ENCODE results near the gene BMPR2. TPM values are rescaled to one million over a fixed set of nuclear protein-coding genes. Genes with fewer than 3 reads are reported as not detected.
"Not testable (repeated sequence)": the region's sequence is repeated elsewhere in the genome, so short reads cannot be mapped to it uniquely, and the experiment has no call there.

BMPR2 gene
- total and polyA plus RNA-seq, 2 donors from 2014 or later, result 12.5 to 66.9 TPM

GRCh38 chr2:202344178-202344577 is 31.9 kb upstream of the BMPR2 start:
- FAIRE-seq (no peak), DNase-seq (no peak)
- H3K9me3 ChIP-seq (ENCODE audit: control insufficient read depth in 2 of 3, insufficient read depth in 1 of 3, low read length in 3 of 3), result no peaks in the 10 kb centered on the region
- no peak overlapping the region for H3K9ac ChIP-seq (ENCODE audit: low read length in 3 of 3)
- H3K27me3 ChIP-seq (ENCODE audit: control insufficient read depth, insufficient read depth, low read length), result no peaks in the 10 kb centered on the region
- intact Hi-C loops (cut with DNase I), result no loop called here
- no peaks in the 10 kb centered on the region for H3K36me3 ChIP-seq (ENCODE audit: control insufficient read depth in 2 of 3, insufficient read depth in 3 of 3, low read length in 3 of 3)
- TF ChIP-seq CTCF (IDR thresholded peaks at IDR 0.05; ENCODE audit: borderline replicate concordance, extremely low read depth, insufficient read depth), result no peak
- H3K4me1 ChIP-seq (ENCODE audit: control insufficient read depth in 2 of 3, insufficient read depth in 2 of 3, low read depth in 1 of 3, low read length in 3 of 3), result no peaks in the 10 kb centered on the region
- no peak overlapping the region for H3K27ac ChIP-seq (ENCODE audit: low read depth in 2 of 2, low read length in 2 of 2)
- H3K4me3 ChIP-seq (ENCODE audit: low read length in 3 of 3), result no peak overlapping the region

- H3K36me3 ChIP-seq (ENCODE audit: control insufficient read depth in 2 of 3, insufficient read depth in 3 of 3, low read length in 3 of 3), result no peaks in the 10 kb centered on the region
- DNase-seq (no peak), FAIRE-seq (no peak)
- H3K9ac ChIP-seq (ENCODE audit: low read length in 3 of 3), result no peak overlapping the region
- no peaks in the 10 kb centered on the region for H3K9me3 ChIP-seq (ENCODE audit: control insufficient read depth in 2 of 3, insufficient read depth in 1 of 3, low read length in 3 of 3)
- no peaks in the 10 kb centered on the region for H3K4me1 ChIP-seq (ENCODE audit: control insufficient read depth in 2 of 3, insufficient read depth in 2 of 3, low read depth in 1 of 3, low read length in 3 of 3)
- no peaks in the 10 kb centered on the region for H3K27me3 ChIP-seq (ENCODE audit: control insufficient read depth, insufficient read depth, low read length)
- TF ChIP-seq CTCF (IDR thresholded peaks at IDR 0.05; ENCODE audit: borderline replicate concordance, extremely low read depth, insufficient read depth), result no peak
- H3K27ac ChIP-seq (ENCODE audit: low read depth in 2 of 2, low read length in 2 of 2), result no peak overlapping the region
- no peak overlapping the region for H3K4me3 ChIP-seq (ENCODE audit: low read length in 3 of 3)
- intact Hi-C loops (cut with DNase I), result no loop called here
Measured at GRCh38 chr2:202346180-202346579, 29.9 kb upstream of the BMPR2 start.

- H3K9me3 ChIP-seq (ENCODE audit: control insufficient read depth in 2 of 3, insufficient read depth in 1 of 3, low read length in 3 of 3), result no peaks in the 10 kb centered on the region
- no peak overlapping the region for H3K9ac ChIP-seq (ENCODE audit: low read length in 3 of 3)
- no peak overlapping the region for H3K4me3 ChIP-seq (ENCODE audit: low read length in 3 of 3)
- intact Hi-C loops (cut with DNase I), result no loop called here
- H3K27me3 ChIP-seq (ENCODE audit: control insufficient read depth, insufficient read depth, low read length), result no peaks in the 10 kb centered on the region
- no peaks in the 10 kb centered on the region for H3K4me1 ChIP-seq (ENCODE audit: control insufficient read depth in 2 of 3, insufficient read depth in 2 of 3, low read depth in 1 of 3, low read length in 3 of 3)
- H3K27ac ChIP-seq (ENCODE audit: low read depth in 2 of 2, low read length in 2 of 2), result no peak overlapping the region
- no peaks in the 10 kb centered on the region for H3K36me3 ChIP-seq (ENCODE audit: control insufficient read depth in 2 of 3, insufficient read depth in 3 of 3, low read length in 3 of 3)
- FAIRE-seq, result no peak
- DNase-seq, result no peak
- TF ChIP-seq CTCF (IDR thresholded peaks at IDR 0.05; ENCODE audit: borderline replicate concordance, extremely low read depth, insufficient read depth), result no peak
Measured at GRCh38 chr2:202353430-202353829, 22.7 kb upstream of the BMPR2 start.

- no peak overlapping the region for H3K27ac ChIP-seq (ENCODE audit: low read depth in 2 of 2, low read length in 2 of 2)
- H3K9me3 ChIP-seq (ENCODE audit: control insufficient read depth in 2 of 3, insufficient read depth in 1 of 3, low read length in 3 of 3), result no peaks in the 10 kb centered on the region
- FAIRE-seq (no peak), DNase-seq (no peak)
- H3K9ac ChIP-seq (ENCODE audit: low read length in 3 of 3), result no peak overlapping the region
- intact Hi-C loops (cut with DNase I), result no loop called here
- no peaks in the 10 kb centered on the region for H3K4me1 ChIP-seq (ENCODE audit: control insufficient read depth in 2 of 3, insufficient read depth in 2 of 3, low read depth in 1 of 3, low read length in 3 of 3)
- no peaks in the 10 kb centered on the region for H3K27me3 ChIP-seq (ENCODE audit: control insufficient read depth, insufficient read depth, low read length)
- TF ChIP-seq CTCF (IDR thresholded peaks at IDR 0.05; ENCODE audit: borderline replicate concordance, extremely low read depth, insufficient read depth), result no peak
- no peak overlapping the region for H3K4me3 ChIP-seq (ENCODE audit: low read length in 3 of 3)
- H3K36me3 ChIP-seq (ENCODE audit: control insufficient read depth in 2 of 3, insufficient read depth in 3 of 3, low read length in 3 of 3), result no peaks in the 10 kb centered on the region
Measured at GRCh38 chr2:202355993-202356505, 20.1 kb upstream of the BMPR2 start.

GRCh38 chr2:202358924-202359323 is 17.2 kb upstream of the BMPR2 start:
- FAIRE-seq, result not testable (repeated sequence)

More at GRCh38 chr2:202358924-202359323, 17.2 kb upstream of the BMPR2 start:
- H3K9ac ChIP-seq (ENCODE audit: low read length in 3 of 3); H3K4me3 ChIP-seq (ENCODE audit: low read length in 3 of 3); H3K27ac ChIP-seq (ENCODE audit: low read depth in 2 of 2, low read length in 2 of 2); H3K27me3 ChIP-seq (ENCODE audit: control insufficient read depth, insufficient read depth, low read length); DNase-seq; H3K9me3 ChIP-seq (ENCODE audit: control insufficient read depth in 2 of 3, insufficient read depth in 1 of 3, low read length in 3 of 3); H3K4me1 ChIP-seq (ENCODE audit: control insufficient read depth in 2 of 3, insufficient read depth in 2 of 3, low read depth in 1 of 3, low read length in 3 of 3); intact Hi-C loops (cut with DNase I); H3K36me3 ChIP-seq (ENCODE audit: control insufficient read depth in 2 of 3, insufficient read depth in 3 of 3, low read length in 3 of 3): not testable (repeated sequence)

Data from kidney (tissue), 14 donors.